VCaP (cell line): ENCODE measurements around the gene CYP51A1.
"Not testable (repeated sequence)": the region's sequence is repeated elsewhere in the genome, so short reads cannot be mapped to it uniquely, and the experiment has no call there.

Experiments
- H3K27ac ChIP-seq: fragments of 450-650 bp; 2 replicates; pipeline ENCODE4 v1.5.1; 2017
- TF ChIP-seq, protein P1 (sequence below): fragments of 450-650 bp; conservative IDR thresholded peaks from 2 replicates; pipeline ENCODE4 v1.5.1; 2017; ENCODE audit warnings: mild to moderate bottlenecking, moderate library complexity

The CYP51A1 gene

DNA sequence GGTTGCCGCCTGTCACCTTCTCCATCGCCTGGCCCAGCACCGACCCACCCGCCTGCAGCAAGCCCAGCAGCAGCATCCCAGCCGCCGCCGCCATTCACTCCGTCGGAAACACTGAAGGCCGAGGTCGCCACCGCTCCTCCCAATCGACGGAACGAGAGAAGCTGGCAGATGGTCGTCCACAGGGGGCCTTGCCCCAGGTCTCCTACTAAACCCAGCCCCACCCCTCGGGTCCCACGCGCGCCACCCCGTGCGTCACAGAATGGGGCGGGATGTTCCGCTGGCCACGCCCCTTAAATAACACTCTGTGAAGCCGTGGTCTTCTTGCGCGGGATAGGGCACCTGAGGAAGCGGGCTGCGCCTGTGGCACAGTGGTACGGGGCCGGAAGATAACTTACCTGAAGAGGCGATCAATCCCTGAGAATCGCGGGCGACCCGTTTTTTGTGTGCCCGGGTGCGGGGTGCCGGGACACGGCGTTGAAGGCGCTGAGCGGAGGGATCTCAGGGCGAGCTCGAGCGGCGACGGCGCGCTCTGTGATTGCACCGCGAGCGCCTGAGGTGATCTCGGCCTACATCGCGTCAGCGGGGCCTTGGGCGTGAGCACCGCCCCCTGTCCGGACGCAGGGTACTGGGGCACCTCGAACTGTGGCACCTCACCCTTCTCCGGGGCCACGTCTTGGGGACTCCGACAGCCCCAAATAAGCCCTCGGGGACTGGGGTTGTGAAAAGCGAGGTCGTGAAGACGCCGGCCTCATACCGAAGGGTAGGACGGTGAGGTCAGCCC is at the start of gene CYP51A1:
TSS of gene CYP51A1 (minus strand) at position 207 of the 781 bp plus-strand sequence. CDS start at position 94, 113 bp downstream.
- peak within 1 kb of the TSS; percentile 97 for H3K27ac ChIP-seq
- TF ChIP-seq, protein P1, sequence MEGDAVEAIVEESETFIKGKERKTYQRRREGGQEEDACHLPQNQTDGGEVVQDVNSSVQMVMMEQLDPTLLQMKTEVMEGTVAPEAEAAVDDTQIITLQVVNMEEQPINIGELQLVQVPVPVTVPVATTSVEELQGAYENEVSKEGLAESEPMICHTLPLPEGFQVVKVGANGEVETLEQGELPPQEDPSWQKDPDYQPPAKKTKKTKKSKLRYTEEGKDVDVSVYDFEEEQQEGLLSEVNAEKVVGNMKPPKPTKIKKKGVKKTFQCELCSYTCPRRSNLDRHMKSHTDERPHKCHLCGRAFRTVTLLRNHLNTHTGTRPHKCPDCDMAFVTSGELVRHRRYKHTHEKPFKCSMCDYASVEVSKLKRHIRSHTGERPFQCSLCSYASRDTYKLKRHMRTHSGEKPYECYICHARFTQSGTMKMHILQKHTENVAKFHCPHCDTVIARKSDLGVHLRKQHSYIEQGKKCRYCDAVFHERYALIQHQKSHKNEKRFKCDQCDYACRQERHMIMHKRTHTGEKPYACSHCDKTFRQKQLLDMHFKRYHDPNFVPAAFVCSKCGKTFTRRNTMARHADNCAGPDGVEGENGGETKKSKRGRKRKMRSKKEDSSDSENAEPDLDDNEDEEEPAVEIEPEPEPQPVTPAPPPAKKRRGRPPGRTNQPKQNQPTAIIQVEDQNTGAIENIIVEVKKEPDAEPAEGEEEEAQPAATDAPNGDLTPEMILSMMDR = no peak

GRCh38 chr7:92178928-92179924 is 44.9 kb upstream of the CYP51A1 start, which contains the start of gene LRRD1:
Gene LRRD1 (minus strand): TSS chr7:92179142. CDS start chr7:92165202, 13,940 bp downstream.
- peak within 1 kb of the TSS; percentile 47; the same call in 1 of the 2 replicates for H3K27ac ChIP-seq

DNA sequence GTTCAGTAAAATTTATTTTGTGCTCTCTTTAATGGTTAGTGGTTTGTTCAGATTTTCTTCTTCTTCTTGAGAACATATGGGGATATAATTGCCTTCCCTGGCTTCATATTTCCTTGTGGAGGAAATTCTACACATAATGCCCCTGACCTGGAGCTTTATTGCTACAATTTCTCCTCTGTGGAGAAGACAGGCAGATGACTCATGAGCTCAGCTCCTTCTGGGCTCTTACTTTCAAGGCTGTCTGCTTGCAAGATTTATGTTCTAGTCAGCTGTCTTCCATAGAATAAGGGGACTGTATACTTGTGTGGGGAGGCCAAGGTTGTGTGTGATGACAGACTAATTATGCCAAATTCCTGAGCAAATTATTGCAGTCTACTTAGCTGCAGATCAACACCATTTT is 43.1 kb upstream of the CYP51A1 start:
- no peak overlapping the region for H3K27ac ChIP-seq
- TF ChIP-seq, protein P1 = no peak

More at GRCh38 chr7:92178928-92179924, 44.9 kb upstream of the CYP51A1 start, which contains the start of gene LRRD1:
- TF ChIP-seq, protein P1 = peak; percentile 99

- not testable (repeated sequence) for H3K27ac ChIP-seq
These were observed 35.3 kb upstream of the CYP51A1 start for GRCh38 chr7:92169529-92169928.

DNA sequence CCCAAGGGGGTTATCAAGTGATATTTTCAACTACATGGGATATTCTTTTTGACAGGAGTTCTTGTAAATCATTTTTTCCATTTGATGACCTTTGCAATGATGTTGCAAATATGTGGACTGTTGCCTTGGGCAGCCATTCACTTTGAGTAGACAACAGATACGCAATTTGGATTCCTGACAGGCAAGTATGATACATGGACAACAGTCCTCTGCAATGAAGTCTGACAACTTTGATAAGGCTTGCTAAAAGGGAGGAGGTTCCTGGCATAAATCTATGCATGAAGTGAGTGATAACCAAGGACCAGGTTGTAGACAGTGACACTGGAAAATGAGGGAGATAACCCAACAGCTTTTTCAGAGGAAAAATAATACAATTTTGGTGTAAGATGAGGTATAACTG is 27.0 kb upstream of the CYP51A1 start:
- H3K27ac ChIP-seq = no peak overlapping the region
- TF ChIP-seq, protein P1 = no peak

DNA sequence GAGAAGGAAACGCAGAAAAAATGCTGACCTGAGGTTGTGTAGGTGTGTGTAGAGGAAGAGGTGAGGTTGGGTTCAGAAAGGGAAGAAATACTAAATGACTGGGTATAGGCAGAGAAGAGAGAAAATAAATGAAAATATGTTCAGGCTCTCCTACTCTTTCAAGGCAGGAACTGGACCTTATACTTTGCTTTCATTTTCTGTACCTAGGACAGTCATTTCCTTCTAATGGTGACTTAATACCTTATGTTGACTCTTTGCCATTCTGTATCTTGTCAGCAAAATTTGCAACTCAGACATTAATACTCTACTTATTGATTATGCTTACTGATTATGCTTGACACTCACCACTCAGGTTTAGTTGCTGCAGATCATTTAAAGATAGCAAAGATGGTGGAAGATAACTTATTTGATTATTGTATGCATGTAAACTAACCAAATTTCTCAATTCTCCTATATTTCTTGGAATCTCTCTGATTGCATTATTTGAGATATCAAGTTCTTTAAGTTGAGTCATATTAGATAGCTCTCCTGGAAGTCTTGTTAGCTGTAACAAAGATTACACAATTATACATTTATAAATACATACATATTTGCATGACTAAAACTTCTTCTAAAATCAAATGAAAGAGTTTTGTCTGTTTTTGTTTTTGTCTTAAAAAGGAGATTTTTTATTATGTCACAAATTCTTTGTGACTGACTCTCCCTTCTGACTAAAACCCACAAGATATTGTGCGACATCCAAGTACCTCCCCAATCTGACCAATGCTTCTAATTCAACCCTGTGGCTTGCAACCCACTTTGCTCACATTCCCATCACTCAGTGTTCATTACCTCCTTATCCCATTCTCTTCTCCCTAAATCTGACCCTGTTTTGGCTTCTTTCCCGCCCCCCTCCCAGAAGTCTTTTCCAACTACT is 24.6 kb upstream of the CYP51A1 start:
- TF ChIP-seq, protein P1 = no peak
- no peak overlapping the region for H3K27ac ChIP-seq

- H3K27ac ChIP-seq = no peak overlapping the region
- TF ChIP-seq, protein P1 = no peak
These were observed 22.7 kb upstream of the CYP51A1 start for GRCh38 chr7:92156990-92157389.
